Erythroblast (primary cell): Measurements from ENCODE around the gene AHNAK.

Experiments used
- GATA1 ChIP-seq: IDR thresholded peaks from 2 replicates; pipeline ENCODE4 v1.6.1; 2011; ENCODE audit warnings: low read depth, mild to moderate bottlenecking, control low read depth, low read length, moderate library complexity
- POLR2A ChIP-seq: IDR thresholded peaks from 2 replicates; pipeline ENCODE4 v1.6.1; 2011; ENCODE audit warnings: mild to moderate bottlenecking, low read length

DNA sequence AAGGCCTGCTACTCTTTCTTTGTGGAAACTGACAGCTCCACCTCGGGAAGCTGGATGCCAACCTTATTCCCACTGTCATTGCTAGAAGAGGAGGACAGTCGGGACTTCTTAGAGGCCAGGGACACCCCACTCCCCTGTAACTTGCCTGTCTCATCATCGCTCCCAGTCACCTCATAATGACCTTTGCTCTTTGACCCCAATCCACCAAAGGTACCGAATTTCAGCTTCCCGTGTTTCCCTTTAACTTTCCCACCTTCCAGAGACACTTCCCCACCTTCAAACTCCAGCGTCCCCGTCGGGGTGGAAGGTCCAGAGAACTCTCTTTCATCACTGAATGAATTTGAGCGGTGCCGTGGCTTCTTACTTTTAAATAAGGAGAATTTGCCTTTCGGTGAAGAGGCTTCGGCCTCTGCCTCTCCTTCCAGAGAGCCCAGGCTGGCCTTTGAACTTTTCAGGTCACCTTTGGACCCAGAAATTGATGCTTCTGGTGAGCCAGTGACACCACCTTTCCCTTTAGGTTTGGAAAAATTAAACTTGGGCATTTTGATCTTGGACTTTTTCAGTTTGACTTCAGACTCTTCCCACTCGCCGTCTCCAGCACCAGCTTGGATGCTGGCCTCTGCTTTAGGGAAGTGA, 29.8 kb downstream of the AHNAK start:
- TF ChIP-seq POLR2A (no peak), GATA1 (no peak)
